HG03432 (cell line): ENCODE results near the gene ILK.

Experiments
- ATAC-seq: cut with Tn5 transposase; IDR thresholded peaks from one replicate; pipeline ENCODE4 v1.9.1; 2021; ENCODE audit warnings: mild to moderate bottlenecking, moderate library complexity; ENCODE audit not compliant: unreplicated experiment

ILK gene

GRCh38 chr11:6572215-6572614 is 31.4 kb upstream of the ILK start:
- ATAC-seq = no peak

GRCh38 chr11:6574816-6575715 is 28.5 kb upstream of the ILK start:
- ATAC-seq = no peak

- ATAC-seq = no peak
Observed at GRCh38 chr11:6576471-6577373, 26.9 kb upstream of the ILK start.

GRCh38 chr11:6578134-6578533 is 25.4 kb upstream of the ILK start:
- no peak for ATAC-seq

GRCh38 chr11:6579681-6580080 is 23.9 kb upstream of the ILK start:
- no peak for ATAC-seq

GRCh38 chr11:6583584-6583983 is 20.0 kb upstream of the ILK start:
- no peak for ATAC-seq

GRCh38 chr11:6584528-6584927 is 19.0 kb upstream of the ILK start:
- ATAC-seq = no peak

GRCh38 chr11:6586434-6587359 is 16.9 kb upstream of the ILK start:
- ATAC-seq = no peak

GRCh38 chr11:6587360-6587953 is 16.1 kb upstream of the ILK start:
- no peak for ATAC-seq

- no peak for ATAC-seq
Observed at GRCh38 chr11:6588018-6588417, 15.6 kb upstream of the ILK start.

- ATAC-seq = no peak
Observed at GRCh38 chr11:6594142-6594768, 9.3 kb upstream of the ILK start.

- no peak for ATAC-seq
Observed at GRCh38 chr11:6596239-6596877, 7.2 kb upstream of the ILK start.

- ATAC-seq = no peak
Observed at GRCh38 chr11:6598555-6598954, 5.0 kb upstream of the ILK start.

- no peak for ATAC-seq
Observed at GRCh38 chr11:6599449-6599848, 4.1 kb upstream of the ILK start.

- no peak for ATAC-seq
Observed at GRCh38 chr11:6599881-6600390, 3.6 kb upstream of the ILK start.

GRCh38 chr11:6601041-6601461 is 2.5 kb upstream of the ILK start:
- ATAC-seq = no peak

GRCh38 chr11:6602096-6602940 is 1.3 kb upstream of the ILK start:
- no peak for ATAC-seq

- peak; percentile 37 for ATAC-seq
Observed at GRCh38 chr11:6604081-6604626, 580 bp downstream of the ILK start.
